A549 (cell line): ENCODE results near the gene CAMTA1.

Experiments
- HOXA7 ChIP-seq: fragments of 250-450 bp; sonication (Bioruptor Pico); IDR thresholded peaks from 2 replicates; pipeline ENCODE4 v1.5.0; 2020; ENCODE audit warnings: mild to moderate bottlenecking, moderate library complexity
- TF ChIP-seq, protein P1 (sequence below): fragments of >200 bp; sonication (Bioruptor Twin); formaldehyde crosslinking; IDR thresholded peaks from 3 replicates; pipeline ENCODE4 v1.5.1; 2016

DNA sequence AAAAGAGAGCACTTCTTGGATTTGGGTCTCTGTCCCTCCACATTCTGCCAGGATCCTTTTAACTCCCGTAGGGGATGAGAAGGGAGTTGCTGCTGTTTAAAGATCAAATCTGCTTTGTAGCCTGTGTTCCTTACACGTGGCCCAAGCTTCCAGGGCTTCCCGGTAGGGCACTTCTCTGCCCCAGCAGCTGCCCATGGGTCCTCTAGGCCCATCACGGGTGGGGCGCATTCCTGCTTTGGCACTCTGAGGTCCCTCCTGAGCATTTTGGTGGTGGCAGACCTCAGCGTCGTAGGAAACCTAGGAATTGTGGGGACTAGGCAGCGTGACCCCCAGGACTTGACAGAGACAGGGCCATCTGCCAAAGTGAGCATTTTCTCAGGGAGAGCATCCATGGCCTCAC lies 565.5 kb downstream of the CAMTA1 start:
- TF ChIP-seq HOXA7, result no peak
- TF ChIP-seq, protein P1, sequence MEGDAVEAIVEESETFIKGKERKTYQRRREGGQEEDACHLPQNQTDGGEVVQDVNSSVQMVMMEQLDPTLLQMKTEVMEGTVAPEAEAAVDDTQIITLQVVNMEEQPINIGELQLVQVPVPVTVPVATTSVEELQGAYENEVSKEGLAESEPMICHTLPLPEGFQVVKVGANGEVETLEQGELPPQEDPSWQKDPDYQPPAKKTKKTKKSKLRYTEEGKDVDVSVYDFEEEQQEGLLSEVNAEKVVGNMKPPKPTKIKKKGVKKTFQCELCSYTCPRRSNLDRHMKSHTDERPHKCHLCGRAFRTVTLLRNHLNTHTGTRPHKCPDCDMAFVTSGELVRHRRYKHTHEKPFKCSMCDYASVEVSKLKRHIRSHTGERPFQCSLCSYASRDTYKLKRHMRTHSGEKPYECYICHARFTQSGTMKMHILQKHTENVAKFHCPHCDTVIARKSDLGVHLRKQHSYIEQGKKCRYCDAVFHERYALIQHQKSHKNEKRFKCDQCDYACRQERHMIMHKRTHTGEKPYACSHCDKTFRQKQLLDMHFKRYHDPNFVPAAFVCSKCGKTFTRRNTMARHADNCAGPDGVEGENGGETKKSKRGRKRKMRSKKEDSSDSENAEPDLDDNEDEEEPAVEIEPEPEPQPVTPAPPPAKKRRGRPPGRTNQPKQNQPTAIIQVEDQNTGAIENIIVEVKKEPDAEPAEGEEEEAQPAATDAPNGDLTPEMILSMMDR, result no peak
